ENCODE measurements around the gene ZNF454. TPM values are rescaled to one million over a fixed set of nuclear protein-coding genes. Genes with fewer than 3 reads are reported as not detected.
A peak's percentile ranks its signal among the peaks of the same experiment; 100 is the strongest.

Gene ZNF454
- total RNA-seq, 1 experiment from 2014 or later: 2.4 TPM

GRCh38 chr5:178902849-178903248 is 38.1 kb upstream of the ZNF454 start:
- POLR2A ChIA-PET (ENCODE audit: low non-redundant PET): no interaction called here

GRCh38 chr5:178931846-178932760 is 8.9 kb upstream of the ZNF454 start:
- ChIA-PET POLR2A (ENCODE audit: low non-redundant PET) (no interaction called here), CTCF (no interaction called here)
- no peak for TF ChIP-seq EZH2 (IDR thresholded peaks at IDR 0.05; ENCODE audit: borderline replicate concordance, low read depth, low read length, poor library complexity, severe bottlenecking)
- no peak for TF ChIP-seq CTCF (conservative IDR thresholded peaks at IDR 0.05; ENCODE audit: low read depth, low read length)
- BruUV-seq (replicated peaks): no TSS peak
- no peak overlapping the region for H3K27ac ChIP-seq (ENCODE audit: low read depth, low read length, poor library complexity, severe bottlenecking)
- H3K4me3 ChIP-seq (ENCODE audit: low read depth, low read length, poor library complexity, severe bottlenecking): no peak overlapping the region
- no peaks in the 10 kb centered on the region for H3K27me3 ChIP-seq (replicated peaks; ENCODE audit: insufficient read depth, low read depth, low read length, poor library complexity)
- H3K36me3 ChIP-seq (ENCODE audit: insufficient read depth, low read length, poor library complexity, severe bottlenecking): no peaks in the 10 kb centered on the region
- H3K9me3 ChIP-seq (ENCODE audit: low read depth, low read length, poor library complexity, severe bottlenecking): peaks cover 42% of the 10 kb centered on the region
- DNase-seq (ENCODE audit: low spot score): no peak
- H3K4me1 ChIP-seq (ENCODE audit: insufficient read depth, low read length, poor library complexity, severe bottlenecking): no peaks in the 10 kb centered on the region
- intact Hi-C loops (cut with micrococcal nuclease; ENCODE audit: unreplicated experiment): no loop called here

More at GRCh38 chr5:178902849-178903248, 38.1 kb upstream of the ZNF454 start:
- CTCF ChIA-PET: no interaction called here
- H3K4me1 ChIP-seq (ENCODE audit: insufficient read depth, low read length, poor library complexity, severe bottlenecking): no peaks in the 10 kb centered on the region
- peaks cover 6% of the 10 kb centered on the region for H3K9me3 ChIP-seq (ENCODE audit: low read depth, low read length, poor library complexity, severe bottlenecking)
- H3K27me3 ChIP-seq (replicated peaks; ENCODE audit: insufficient read depth, low read depth, low read length, poor library complexity): no peaks in the 10 kb centered on the region
- H3K36me3 ChIP-seq (ENCODE audit: insufficient read depth, low read length, poor library complexity, severe bottlenecking): no peaks in the 10 kb centered on the region
- DNase-seq (ENCODE audit: low spot score): no peak
- H3K4me3 ChIP-seq (ENCODE audit: low read depth, low read length, poor library complexity, severe bottlenecking): no peak overlapping the region
- no TSS peak for BruUV-seq (replicated peaks)
- no peak for TF ChIP-seq EZH2 (IDR thresholded peaks at IDR 0.05; ENCODE audit: borderline replicate concordance, low read depth, low read length, poor library complexity, severe bottlenecking)
- no peak for TF ChIP-seq CTCF (conservative IDR thresholded peaks at IDR 0.05; ENCODE audit: low read depth, low read length)
- no peak overlapping the region for H3K27ac ChIP-seq (ENCODE audit: low read depth, low read length, poor library complexity, severe bottlenecking)
- intact Hi-C loops (cut with micrococcal nuclease; ENCODE audit: unreplicated experiment): no loop called here

GRCh38 chr5:178941361-178941760 is 363 bp downstream of the ZNF454 start:
- no peaks in the 10 kb centered on the region for H3K36me3 ChIP-seq (ENCODE audit: insufficient read depth, low read length, poor library complexity, severe bottlenecking)
- intact Hi-C loops (cut with micrococcal nuclease; ENCODE audit: unreplicated experiment): no loop called here
- CTCF ChIA-PET: no interaction called here
- H3K27me3 ChIP-seq (replicated peaks; ENCODE audit: insufficient read depth, low read depth, low read length, poor library complexity): no peaks in the 10 kb centered on the region
- peak overlapping the region; percentile 49 for H3K4me3 ChIP-seq (ENCODE audit: low read depth, low read length, poor library complexity, severe bottlenecking)
- no peak for DNase-seq (ENCODE audit: low spot score)
- BruUV-seq (replicated peaks): no TSS peak
- TF ChIP-seq CTCF (conservative IDR thresholded peaks at IDR 0.05; ENCODE audit: low read depth, low read length) (no peak), EZH2 (IDR thresholded peaks at IDR 0.05; ENCODE audit: borderline replicate concordance, low read depth, low read length, poor library complexity, severe bottlenecking) (no peak)
- H3K9me3 ChIP-seq (ENCODE audit: low read depth, low read length, poor library complexity, severe bottlenecking): peaks cover 21% of the 10 kb centered on the region
- H3K4me1 ChIP-seq (ENCODE audit: insufficient read depth, low read length, poor library complexity, severe bottlenecking): no peaks in the 10 kb centered on the region
- POLR2A ChIA-PET (ENCODE audit: low non-redundant PET): no interaction called here
- no peak overlapping the region for H3K27ac ChIP-seq (ENCODE audit: low read depth, low read length, poor library complexity, severe bottlenecking)
